WTC11 (cell line): Measurements from ENCODE around the gene GPR160. TPM values are rescaled to one million over a fixed set of nuclear protein-coding genes. Genes with fewer than 3 reads are reported as not detected.

Experiments used
- ATAC-seq: fragments of 200-7000 bp; cut with Tn5 transposase; 2 replicates; pipeline ENCODE4 v1.10.0; 2021; ENCODE audit warnings: mild to moderate bottlenecking, moderate library complexity
- CTCF ChIA-PET: fragments of 300-600 bp; sonication (Branson Sonifier 250); formaldehyde crosslinking; loops from one replicate; lab custom pipeline; 2021; ENCODE audit warnings: antibody characterized with exemption; lab: Charles Lee
- POLR2A ChIA-PET: fragments of 350-600 bp; sonication (Branson Sonifier 250); formaldehyde crosslinking; loops from one replicate; lab custom pipeline; 2021; ENCODE audit warnings: antibody characterized with exemption; lab: Charles Lee
- DNase-seq: peaks from one replicate; pipeline ENCODE4 v3.0.0; 2021; ENCODE audit warnings: low spot score
- H3K27ac Mint-ChIP-seq: 2 replicates; pipeline ENCODE4 v1.8.0; 2021; ENCODE audit warnings: mixed read lengths
- H3K27me3 Mint-ChIP-seq: 2 replicates; pipeline ENCODE4 v1.8.0; 2021; ENCODE audit warnings: low read depth, mild to moderate bottlenecking, moderate library complexity, mixed read lengths
- H3K36me3 Mint-ChIP-seq: 2 replicates; pipeline ENCODE4 v1.8.0; 2021; ENCODE audit warnings: mixed read lengths
- H3K4me1 Mint-ChIP-seq: 2 replicates; pipeline ENCODE4 v1.8.0; 2022; ENCODE audit warnings: mixed read lengths
- H3K4me3 Mint-ChIP-seq: 2 replicates; pipeline ENCODE4 v1.8.0; 2021; ENCODE audit warnings: mild to moderate bottlenecking, moderate library complexity, mixed read lengths
- H3K9me3 Mint-ChIP-seq: 2 replicates; pipeline ENCODE4 v1.8.0; 2021; ENCODE audit warnings: mixed read lengths
- ATF1 ChIP-seq: sonication (generic); formaldehyde crosslinking; IDR thresholded peaks from 2 replicates; pipeline ENCODE4 v1.8.1; 2023; ENCODE audit warnings: mild to moderate bottlenecking, moderate library complexity, missing genetic modification reagents
- CREM ChIP-seq: sonication (generic); formaldehyde crosslinking; IDR thresholded peaks from 2 replicates; pipeline ENCODE4 v1.8.1; 2022; ENCODE audit warnings: mild to moderate bottlenecking, missing genetic modification reagents, moderate library complexity
- ELF4 ChIP-seq: sonication (generic); formaldehyde crosslinking; IDR thresholded peaks from 2 replicates; pipeline ENCODE4 v1.8.1; 2022; ENCODE audit warnings: low read depth, mild to moderate bottlenecking, moderate library complexity, missing genetic modification reagents
- EMX1 ChIP-seq: fragments of 250-450 bp; sonication (Bioruptor Pico); IDR thresholded peaks from 2 replicates; pipeline ENCODE4 v1.8.0; 2021; ENCODE audit warnings: mild to moderate bottlenecking
- FOXK1 ChIP-seq: sonication (generic); formaldehyde crosslinking; IDR thresholded peaks from 2 replicates; pipeline ENCODE4 v1.8.0; 2022; ENCODE audit warnings: mild to moderate bottlenecking, moderate library complexity, missing genetic modification reagents
- HMGA2 ChIP-seq: fragments of 250-450 bp; sonication (Bioruptor Pico); IDR thresholded peaks from 2 replicates; pipeline ENCODE4 v1.4.0; 2021; ENCODE audit warnings: mild to moderate bottlenecking, moderate library complexity
- MYBL2 ChIP-seq: sonication (generic); formaldehyde crosslinking; IDR thresholded peaks from 2 replicates; pipeline ENCODE4 v1.8.1; 2023; ENCODE audit warnings: mild to moderate bottlenecking, moderate library complexity, missing genetic modification reagents
- NFATC4 ChIP-seq: fragments of 250-450 bp; sonication (Bioruptor Pico); IDR thresholded peaks from 2 replicates; pipeline ENCODE4 v1.9.0; 2021; ENCODE audit warnings: mild to moderate bottlenecking
- RELA ChIP-seq: sonication (generic); formaldehyde crosslinking; IDR thresholded peaks from 2 replicates; pipeline ENCODE4 v1.8.1; 2022; ENCODE audit warnings: missing genetic modification reagents, mild to moderate bottlenecking, borderline replicate concordance
- SMAD4 ChIP-seq: sonication (generic); formaldehyde crosslinking; IDR thresholded peaks from 2 replicates; pipeline ENCODE4 v1.8.0; 2022; ENCODE audit warnings: mild to moderate bottlenecking, missing genetic modification reagents
- SOX15 ChIP-seq: fragments of 250-450 bp; sonication (Bioruptor Pico); IDR thresholded peaks from 2 replicates; pipeline ENCODE4 v1.9.0; 2021; ENCODE audit warnings: mild to moderate bottlenecking
- TEAD1 ChIP-seq: sonication (generic); formaldehyde crosslinking; IDR thresholded peaks from 2 replicates; pipeline ENCODE4 v1.8.0; 2022; ENCODE audit warnings: mild to moderate bottlenecking, missing genetic modification reagents
- TEAD4 ChIP-seq: sonication (generic); formaldehyde crosslinking; IDR thresholded peaks from 2 replicates; pipeline ENCODE4 v1.8.0; 2022; ENCODE audit warnings: mild to moderate bottlenecking, missing genetic modification reagents
- ZNF263 ChIP-seq: sonication (generic); formaldehyde crosslinking; IDR thresholded peaks from 2 replicates; pipeline ENCODE4 v1.8.1; 2022; ENCODE audit warnings: low read depth, mild to moderate bottlenecking, moderate library complexity, missing genetic modification reagents
- ZNF423 ChIP-seq: fragments of 250-450 bp; sonication (Bioruptor Pico); IDR thresholded peaks from 2 replicates; pipeline ENCODE4 v2.1.2; 2022; ENCODE audit warnings: mild to moderate bottlenecking, moderate library complexity
- total RNA-seq: library from RNA; stranded (reverse); gene quantifications from 3 replicates; pipeline ENCODE4 v1.2.3, GENCODE V29; 2021
- TF ChIP-seq, protein P1 (sequence below): sonication (generic); formaldehyde crosslinking; IDR thresholded peaks from 2 replicates; pipeline ENCODE4 v1.8.0; 2022; ENCODE audit warnings: missing genetic modification reagents
- TF ChIP-seq, protein P2 (sequence below): sonication (generic); formaldehyde crosslinking; IDR thresholded peaks from 2 replicates; pipeline ENCODE4 v1.8.1; 2022; ENCODE audit warnings: mild to moderate bottlenecking, missing genetic modification reagents, moderate library complexity, borderline replicate concordance
- TF ChIP-seq, protein P3 (sequence below): sonication (generic); formaldehyde crosslinking; IDR thresholded peaks from 2 replicates; pipeline ENCODE4 v1.8.1; 2023; ENCODE audit warnings: mild to moderate bottlenecking, missing genetic modification reagents, moderate library complexity
- TF ChIP-seq, protein P4 (sequence below): fragments of 250-450 bp; sonication (Bioruptor Pico); IDR thresholded peaks from 2 replicates; pipeline ENCODE4 v1.9.0; 2021; ENCODE audit warnings: mild to moderate bottlenecking
- TF ChIP-seq, protein P5 (sequence below): sonication (generic); formaldehyde crosslinking; IDR thresholded peaks from 2 replicates; pipeline ENCODE4 v1.8.0; 2022; ENCODE audit warnings: mild to moderate bottlenecking, missing genetic modification reagents

Gene GPR160
- total RNA-seq, 1 experiment from 2014 or later, result 28.9 TPM

DNA sequence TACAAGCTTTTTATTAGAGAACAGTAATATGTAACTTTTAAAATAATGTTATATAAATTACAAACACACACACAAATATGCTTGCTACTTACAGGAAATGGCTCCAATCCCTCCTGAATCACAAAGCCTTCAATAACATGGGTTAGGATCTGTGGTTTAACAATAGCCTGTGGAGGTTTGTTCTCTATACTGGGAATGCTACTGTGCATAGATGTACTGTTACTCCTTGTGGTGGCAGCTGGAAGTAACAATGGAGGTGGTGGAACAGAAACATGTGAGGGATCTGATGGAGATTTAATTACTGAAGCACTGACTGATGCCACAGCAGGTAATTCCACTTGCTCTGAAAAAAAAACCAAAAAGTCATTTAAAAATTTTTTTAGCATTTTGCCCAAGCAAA, 79.3 kb downstream of the GPR160 start (continued):
- TF ChIP-seq, protein P1, sequence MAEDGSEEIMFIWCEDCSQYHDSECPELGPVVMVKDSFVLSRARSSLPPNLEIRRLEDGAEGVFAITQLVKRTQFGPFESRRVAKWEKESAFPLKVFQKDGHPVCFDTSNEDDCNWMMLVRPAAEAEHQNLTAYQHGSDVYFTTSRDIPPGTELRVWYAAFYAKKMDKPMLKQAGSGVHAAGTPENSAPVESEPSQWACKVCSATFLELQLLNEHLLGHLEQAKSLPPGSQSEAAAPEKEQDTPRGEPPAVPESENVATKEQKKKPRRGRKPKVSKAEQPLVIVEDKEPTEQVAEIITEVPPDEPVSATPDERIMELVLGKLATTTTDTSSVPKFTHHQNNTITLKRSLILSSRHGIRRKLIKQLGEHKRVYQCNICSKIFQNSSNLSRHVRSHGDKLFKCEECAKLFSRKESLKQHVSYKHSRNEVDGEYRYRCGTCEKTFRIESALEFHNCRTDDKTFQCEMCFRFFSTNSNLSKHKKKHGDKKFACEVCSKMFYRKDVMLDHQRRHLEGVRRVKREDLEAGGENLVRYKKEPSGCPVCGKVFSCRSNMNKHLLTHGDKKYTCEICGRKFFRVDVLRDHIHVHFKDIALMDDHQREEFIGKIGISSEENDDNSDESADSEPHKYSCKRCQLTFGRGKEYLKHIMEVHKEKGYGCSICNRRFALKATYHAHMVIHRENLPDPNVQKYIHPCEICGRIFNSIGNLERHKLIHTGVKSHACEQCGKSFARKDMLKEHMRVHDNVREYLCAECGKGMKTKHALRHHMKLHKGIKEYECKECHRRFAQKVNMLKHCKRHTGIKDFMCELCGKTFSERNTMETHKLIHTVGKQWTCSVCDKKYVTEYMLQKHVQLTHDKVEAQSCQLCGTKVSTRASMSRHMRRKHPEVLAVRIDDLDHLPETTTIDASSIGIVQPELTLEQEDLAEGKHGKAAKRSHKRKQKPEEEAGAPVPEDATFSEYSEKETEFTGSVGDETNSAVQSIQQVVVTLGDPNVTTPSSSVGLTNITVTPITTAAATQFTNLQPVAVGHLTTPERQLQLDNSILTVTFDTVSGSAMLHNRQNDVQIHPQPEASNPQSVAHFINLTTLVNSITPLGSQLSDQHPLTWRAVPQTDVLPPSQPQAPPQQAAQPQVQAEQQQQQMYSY, result no peak
- TF ChIP-seq CREM (CRISPR knock-in tag), result no peak

DNA sequence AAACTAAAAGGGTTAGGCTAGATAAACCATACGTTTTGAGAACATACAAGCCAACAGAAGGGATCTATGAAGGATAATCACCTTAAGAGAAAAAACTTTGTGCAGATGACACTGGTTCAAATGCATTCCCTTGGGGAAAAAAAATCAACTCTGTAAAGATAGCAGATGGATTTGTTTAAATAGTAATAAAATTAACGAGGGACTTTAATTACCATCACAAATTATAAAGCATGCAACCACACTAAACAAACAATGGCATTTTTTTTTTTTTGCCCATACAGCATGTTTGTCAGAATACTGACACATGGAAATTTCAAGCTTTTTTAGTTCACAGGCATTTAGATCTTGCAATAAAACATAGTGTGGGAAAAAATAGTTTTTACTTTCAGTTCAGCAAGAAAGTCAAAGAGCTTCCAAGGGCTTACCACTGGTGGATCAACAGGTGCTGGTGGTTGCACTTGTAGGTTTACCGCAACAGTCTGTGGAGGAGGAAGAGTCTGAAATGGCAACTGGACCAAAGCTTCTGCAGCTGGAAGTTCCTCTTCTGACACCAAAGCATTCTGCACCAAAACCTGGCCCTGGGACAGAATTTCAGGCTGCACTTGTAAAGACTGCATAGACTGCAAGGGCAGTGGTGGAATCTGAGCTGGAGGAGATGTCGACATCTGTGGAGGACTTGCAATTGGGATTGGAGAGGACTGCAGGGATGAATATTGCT, 90.6 kb downstream of the GPR160 start:
- H3K4me3 Mint-ChIP-seq, result no peak overlapping the region
- ChIA-PET CTCF (no interaction called here), POLR2A (no interaction called here)
- no peaks in the 10 kb centered on the region for H3K4me1 Mint-ChIP-seq
- H3K27me3 Mint-ChIP-seq, result no peaks in the 10 kb centered on the region
- ATAC-seq, result no peak
- TF ChIP-seq FOXK1 (CRISPR knock-in tag) (no peak), MYBL2 (CRISPR knock-in tag) (no peak), SMAD4 (CRISPR knock-in tag) (no peak), EMX1 (CRISPR knock-in tag) (no peak), ZNF263 (CRISPR knock-in tag) (no peak), HMGA2 (CRISPR knock-in tag) (no peak), TEAD1 (CRISPR knock-in tag) (no peak), RELA (CRISPR knock-in tag) (no peak), SOX15 (CRISPR knock-in tag) (no peak), NFATC4 (CRISPR knock-in tag) (no peak)
- TF ChIP-seq, protein P2, sequence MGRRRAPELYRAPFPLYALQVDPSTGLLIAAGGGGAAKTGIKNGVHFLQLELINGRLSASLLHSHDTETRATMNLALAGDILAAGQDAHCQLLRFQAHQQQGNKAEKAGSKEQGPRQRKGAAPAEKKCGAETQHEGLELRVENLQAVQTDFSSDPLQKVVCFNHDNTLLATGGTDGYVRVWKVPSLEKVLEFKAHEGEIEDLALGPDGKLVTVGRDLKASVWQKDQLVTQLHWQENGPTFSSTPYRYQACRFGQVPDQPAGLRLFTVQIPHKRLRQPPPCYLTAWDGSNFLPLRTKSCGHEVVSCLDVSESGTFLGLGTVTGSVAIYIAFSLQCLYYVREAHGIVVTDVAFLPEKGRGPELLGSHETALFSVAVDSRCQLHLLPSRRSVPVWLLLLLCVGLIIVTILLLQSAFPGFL (CRISPR knock-in tag), result no peak
- TF ChIP-seq, protein P3, sequence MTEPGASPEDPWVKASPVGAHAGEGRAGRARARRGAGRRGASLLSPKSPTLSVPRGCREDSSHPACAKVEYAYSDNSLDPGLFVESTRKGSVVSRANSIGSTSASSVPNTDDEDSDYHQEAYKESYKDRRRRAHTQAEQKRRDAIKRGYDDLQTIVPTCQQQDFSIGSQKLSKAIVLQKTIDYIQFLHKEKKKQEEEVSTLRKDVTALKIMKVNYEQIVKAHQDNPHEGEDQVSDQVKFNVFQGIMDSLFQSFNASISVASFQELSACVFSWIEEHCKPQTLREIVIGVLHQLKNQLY (CRISPR knock-in tag), result no peak
- no peak for DNase-seq
- no peaks in the 10 kb centered on the region for H3K9me3 Mint-ChIP-seq
- H3K36me3 Mint-ChIP-seq, result peaks cover 26% of the 10 kb centered on the region
- peak overlapping the region; percentile 51; the same call in 1 of the 2 replicates for H3K27ac Mint-ChIP-seq

DNA sequence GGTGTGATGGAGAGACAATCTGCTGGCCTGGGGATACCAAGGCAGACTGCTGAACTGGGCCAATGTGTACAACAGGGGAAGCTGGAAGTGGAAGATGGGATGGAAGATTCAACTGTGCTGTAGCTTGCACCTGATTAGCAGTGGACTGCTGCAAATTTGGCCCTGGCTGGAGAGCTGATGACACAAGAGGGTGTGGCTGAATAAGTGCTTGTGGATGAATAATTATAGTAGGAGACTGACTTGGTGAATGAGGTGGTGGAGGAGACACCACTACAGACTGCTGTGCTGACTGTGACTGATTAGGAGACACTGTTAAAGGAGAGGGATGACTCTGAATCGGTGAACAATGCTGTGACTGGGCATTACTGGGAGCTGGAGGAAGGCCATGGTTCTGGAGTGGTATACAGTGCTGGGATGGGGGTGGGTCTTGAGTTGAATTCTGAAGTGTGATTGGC, 91.2 kb downstream of the GPR160 start:
- DNase-seq, result no peak

DNA sequence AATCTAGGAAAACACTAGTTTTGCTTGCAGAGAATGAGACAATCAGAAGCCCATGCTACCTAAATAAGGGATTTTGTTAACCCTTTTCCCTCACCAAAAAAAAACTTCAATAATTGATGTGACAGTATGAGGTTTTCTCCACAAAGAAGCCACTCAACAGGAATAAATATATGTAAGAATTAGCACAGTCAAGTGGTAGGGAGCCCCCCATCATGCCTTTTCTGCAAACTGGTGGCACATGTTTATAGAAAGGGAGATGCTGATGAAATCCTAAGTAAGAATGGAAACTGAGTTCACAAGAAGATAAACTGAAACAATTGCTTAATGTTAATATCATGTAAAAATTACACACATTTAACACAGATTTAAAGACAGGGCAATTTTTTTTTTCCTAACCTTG, 92.7 kb downstream of the GPR160 start:
- CTCF ChIA-PET, result no interaction called here
- ATAC-seq (no peak), DNase-seq (no peak)
- POLR2A ChIA-PET, result no interaction called here
- Mint-ChIP-seq H3K4me3 (no peak overlapping the region), H3K4me1 (no peaks in the 10 kb centered on the region), H3K27me3 (no peaks in the 10 kb centered on the region), H3K9me3 (no peaks in the 10 kb centered on the region), H3K36me3 (peaks cover 41% of the 10 kb centered on the region), H3K27ac (no peak overlapping the region)
- TF ChIP-seq, protein P4, sequence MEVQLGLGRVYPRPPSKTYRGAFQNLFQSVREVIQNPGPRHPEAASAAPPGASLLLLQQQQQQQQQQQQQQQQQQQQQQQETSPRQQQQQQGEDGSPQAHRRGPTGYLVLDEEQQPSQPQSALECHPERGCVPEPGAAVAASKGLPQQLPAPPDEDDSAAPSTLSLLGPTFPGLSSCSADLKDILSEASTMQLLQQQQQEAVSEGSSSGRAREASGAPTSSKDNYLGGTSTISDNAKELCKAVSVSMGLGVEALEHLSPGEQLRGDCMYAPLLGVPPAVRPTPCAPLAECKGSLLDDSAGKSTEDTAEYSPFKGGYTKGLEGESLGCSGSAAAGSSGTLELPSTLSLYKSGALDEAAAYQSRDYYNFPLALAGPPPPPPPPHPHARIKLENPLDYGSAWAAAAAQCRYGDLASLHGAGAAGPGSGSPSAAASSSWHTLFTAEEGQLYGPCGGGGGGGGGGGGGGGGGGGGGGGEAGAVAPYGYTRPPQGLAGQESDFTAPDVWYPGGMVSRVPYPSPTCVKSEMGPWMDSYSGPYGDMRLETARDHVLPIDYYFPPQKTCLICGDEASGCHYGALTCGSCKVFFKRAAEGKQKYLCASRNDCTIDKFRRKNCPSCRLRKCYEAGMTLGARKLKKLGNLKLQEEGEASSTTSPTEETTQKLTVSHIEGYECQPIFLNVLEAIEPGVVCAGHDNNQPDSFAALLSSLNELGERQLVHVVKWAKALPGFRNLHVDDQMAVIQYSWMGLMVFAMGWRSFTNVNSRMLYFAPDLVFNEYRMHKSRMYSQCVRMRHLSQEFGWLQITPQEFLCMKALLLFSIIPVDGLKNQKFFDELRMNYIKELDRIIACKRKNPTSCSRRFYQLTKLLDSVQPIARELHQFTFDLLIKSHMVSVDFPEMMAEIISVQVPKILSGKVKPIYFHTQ, result no peak
- TF ChIP-seq ZNF423 (CRISPR knock-in tag), result no peak
- TF ChIP-seq, protein P5, sequence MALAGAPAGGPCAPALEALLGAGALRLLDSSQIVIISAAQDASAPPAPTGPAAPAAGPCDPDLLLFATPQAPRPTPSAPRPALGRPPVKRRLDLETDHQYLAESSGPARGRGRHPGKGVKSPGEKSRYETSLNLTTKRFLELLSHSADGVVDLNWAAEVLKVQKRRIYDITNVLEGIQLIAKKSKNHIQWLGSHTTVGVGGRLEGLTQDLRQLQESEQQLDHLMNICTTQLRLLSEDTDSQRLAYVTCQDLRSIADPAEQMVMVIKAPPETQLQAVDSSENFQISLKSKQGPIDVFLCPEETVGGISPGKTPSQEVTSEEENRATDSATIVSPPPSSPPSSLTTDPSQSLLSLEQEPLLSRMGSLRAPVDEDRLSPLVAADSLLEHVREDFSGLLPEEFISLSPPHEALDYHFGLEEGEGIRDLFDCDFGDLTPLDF (CRISPR knock-in tag), result no peak
- TF ChIP-seq TEAD4, result no peak
- TF ChIP-seq ELF4 (CRISPR knock-in tag), result no peak

More for the DNA sequence above, 91.2 kb downstream of the GPR160 start:
- ChIA-PET CTCF (interaction anchor here (0.6 kb wide), 1 partner anchor 271 kb away, joined by 3 read pairs; no protein-coding TSS in a partner anchor), POLR2A (no interaction called here)
- Mint-ChIP-seq H3K27me3 (no peaks in the 10 kb centered on the region), H3K27ac (peak overlapping the region; percentile 51; the same call in 1 of the 2 replicates), H3K9me3 (no peaks in the 10 kb centered on the region), H3K36me3 (peaks cover 31% of the 10 kb centered on the region), H3K4me3 (no peak overlapping the region), H3K4me1 (no peaks in the 10 kb centered on the region)
- TF ChIP-seq NFATC4 (CRISPR knock-in tag), result no peak
- TF ChIP-seq ATF1 (CRISPR knock-in tag), result no peak
- ATAC-seq, result peak; percentile 65
